Hippocampal formation (tissue), 2 donors: ENCODE measurements around the gene COLEC12.
A peak's percentile ranks its signal among the peaks of the same experiment; 100 is the strongest.
"Not testable (repeated sequence)": the region's sequence is repeated elsewhere in the genome, so short reads cannot be mapped to it uniquely, and the experiment has no call there.

ENCODE experiments used
- DNase-seq, 2 donors: peaks; one replicate each; lab custom pipeline; 2025; lab: John Stamatoyannopoulos, UW

Gene COLEC12

GRCh38 chr18:326846-327245 lies 173.7 kb downstream of the COLEC12 start:
- DNase-seq = no peak

DNA sequence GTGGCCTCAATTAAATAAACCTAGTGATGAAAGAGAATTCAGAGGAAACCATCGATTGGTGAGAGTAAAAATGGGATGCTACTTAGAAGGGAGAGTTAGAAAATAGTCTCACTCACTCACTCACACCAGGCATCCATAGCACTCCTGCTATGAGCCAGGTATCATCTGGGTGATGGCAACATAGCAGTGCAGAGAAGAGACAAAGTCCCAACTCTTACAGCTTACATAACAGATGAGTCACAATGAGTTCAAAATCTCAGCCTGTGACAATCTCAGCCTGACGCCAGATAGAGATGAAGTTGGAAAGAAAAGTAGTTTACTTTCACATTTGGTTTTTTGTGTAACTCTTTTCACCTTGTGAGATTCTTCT lies 177.3 kb downstream of the COLEC12 start:
- peak in 1 of 2 donors; percentile 2 for DNase-seq

DNA sequence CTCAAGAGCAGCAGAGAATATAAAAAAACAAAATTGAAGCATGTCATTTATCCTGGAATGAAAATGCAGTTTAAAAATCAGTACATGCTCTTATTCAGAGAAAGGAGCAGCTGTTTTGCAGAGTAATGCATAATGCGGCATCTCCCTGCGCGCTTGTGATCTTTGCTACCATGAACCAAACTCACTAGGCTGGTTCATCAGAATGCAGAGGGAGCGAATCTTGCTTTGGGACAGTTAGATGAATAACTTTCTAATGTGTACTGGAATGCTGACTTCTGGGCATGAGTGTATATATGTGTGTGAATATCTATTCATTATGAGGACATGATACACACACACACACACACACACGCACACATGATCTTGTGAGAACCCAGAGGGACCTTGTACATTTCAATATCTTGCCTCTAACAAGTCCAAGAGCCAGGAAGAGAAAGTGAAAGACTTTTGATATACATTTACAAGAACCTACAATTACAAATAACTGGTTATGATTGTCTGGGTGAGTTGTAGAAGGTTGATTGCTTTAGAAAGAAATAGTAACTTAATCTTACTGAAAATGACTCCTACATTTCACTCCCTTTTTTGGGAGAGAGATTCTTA lies 178.5 kb downstream of the COLEC12 start:
- DNase-seq = no peak

DNA sequence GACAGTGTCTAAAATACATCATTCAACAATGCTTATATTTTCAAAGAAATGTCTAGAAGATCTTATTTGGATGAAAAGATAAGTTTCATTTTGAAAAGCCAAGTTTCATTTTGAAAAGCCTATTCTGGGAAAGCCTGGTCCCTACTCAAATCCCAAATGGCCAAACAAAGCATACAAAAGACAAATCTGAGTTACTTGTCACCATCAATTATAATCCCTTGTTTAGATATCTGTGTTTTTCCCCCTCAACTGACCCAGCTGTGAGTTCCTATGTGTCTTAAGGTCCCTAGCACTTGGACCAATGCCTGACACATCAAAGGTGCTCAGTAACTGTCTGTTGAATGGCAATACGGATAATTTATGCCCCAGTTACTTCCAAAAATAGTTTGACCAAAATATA lies 180.3 kb downstream of the COLEC12 start:
- no peak for DNase-seq

DNA sequence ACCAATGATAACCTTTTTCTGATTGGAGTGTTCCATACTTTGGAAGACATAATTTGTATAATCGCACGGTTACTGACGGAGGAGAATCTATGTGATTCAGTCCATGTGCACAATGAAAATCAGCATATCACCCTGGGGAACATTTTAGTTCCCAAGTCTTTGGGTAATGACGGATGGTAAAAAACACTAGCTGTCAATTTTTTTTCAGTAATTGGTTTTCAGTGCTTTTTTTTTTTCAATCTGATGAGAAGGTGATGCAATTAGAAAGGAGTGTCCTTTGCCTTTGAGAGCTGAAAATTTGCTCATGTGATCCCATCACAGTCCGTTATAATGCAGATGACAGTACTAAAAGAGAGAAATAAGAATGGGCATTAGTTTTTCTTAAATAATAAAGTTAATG lies 180.8 kb downstream of the COLEC12 start:
- no peak for DNase-seq

- DNase-seq = no peak
These were observed 181.7 kb downstream of the COLEC12 start for GRCh38 chr18:318791-319291.

- DNase-seq = no peak
These were observed 182.9 kb downstream of the COLEC12 start for GRCh38 chr18:317618-318017.

DNA sequence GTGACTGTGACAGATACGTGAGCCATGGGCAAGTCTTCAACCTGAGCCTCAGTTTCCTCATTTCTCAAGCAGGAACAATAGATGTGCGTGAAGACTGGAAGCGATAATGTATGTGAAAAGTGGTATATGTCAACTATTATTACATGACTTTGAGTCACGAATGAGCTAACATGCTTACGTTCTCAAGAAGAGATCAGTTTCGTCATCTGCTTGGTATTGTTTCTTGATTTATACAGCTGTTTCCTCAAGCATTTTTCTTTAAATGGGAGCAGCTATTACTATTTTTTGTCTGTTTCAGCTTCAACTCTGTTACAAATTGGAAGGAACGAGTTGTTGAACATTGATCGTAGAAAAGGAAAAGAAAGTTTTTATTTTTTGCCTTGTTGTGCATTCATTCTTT lies 184.1 kb downstream of the COLEC12 start:
- no peak for DNase-seq

- no peak for DNase-seq
These were observed 186.6 kb downstream of the COLEC12 start for GRCh38 chr18:313931-314330.

- DNase-seq = no peak
These were observed 188.1 kb downstream of the COLEC12 start for GRCh38 chr18:312415-312814.

DNA sequence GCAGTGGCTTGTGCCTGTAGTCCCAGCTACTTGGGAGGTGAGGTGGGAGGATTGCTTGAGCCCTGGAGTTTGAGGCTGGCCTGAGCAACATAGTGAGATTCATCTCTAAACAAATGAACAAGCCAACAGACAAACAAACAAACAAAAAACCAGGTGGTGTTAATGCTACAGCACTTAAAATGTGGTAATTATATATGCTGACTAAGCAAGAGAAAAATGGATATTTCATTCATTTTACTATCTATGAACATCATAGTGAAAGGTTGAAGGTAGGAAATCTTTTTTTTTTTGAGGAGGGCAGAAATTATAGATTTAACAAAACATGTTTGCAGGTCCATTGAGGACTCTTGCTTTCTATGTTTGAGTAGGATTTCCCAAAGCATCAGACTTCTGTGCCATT lies 190.5 kb downstream of the COLEC12 start:
- no peak for DNase-seq

GRCh38 chr18:308086-308485 lies 192.4 kb downstream of the COLEC12 start:
- DNase-seq = not testable (repeated sequence)

- DNase-seq = no peak
These were observed 193.8 kb downstream of the COLEC12 start for GRCh38 chr18:306608-307255.

DNA sequence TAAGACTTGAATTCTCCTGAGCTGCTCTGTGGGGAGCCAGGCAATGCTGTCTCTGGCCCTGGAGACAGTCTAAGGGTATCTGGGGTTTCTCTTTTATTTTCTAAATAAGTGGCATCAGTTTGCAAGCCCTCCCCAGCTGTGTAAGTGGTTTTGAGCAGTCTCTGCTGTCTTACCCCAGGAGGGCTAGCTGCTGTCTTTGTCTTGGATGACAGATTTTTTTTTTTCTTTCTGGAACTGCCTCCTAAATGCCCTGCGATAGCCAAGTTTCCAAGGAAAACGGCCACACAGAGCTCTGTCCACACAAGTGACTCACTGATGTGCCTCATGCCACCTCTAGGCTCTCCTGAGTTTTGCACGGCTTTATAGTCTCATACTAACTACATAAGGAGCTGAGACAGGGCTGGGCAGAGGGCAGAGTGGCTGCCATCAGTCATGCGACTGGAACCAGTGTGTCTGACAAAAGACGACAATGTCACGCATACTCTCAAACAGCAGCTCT lies 195.4 kb downstream of the COLEC12 start:
- no peak for DNase-seq

- no peak for DNase-seq
These were observed 196.9 kb downstream of the COLEC12 start for GRCh38 chr18:303607-304006.

DNA sequence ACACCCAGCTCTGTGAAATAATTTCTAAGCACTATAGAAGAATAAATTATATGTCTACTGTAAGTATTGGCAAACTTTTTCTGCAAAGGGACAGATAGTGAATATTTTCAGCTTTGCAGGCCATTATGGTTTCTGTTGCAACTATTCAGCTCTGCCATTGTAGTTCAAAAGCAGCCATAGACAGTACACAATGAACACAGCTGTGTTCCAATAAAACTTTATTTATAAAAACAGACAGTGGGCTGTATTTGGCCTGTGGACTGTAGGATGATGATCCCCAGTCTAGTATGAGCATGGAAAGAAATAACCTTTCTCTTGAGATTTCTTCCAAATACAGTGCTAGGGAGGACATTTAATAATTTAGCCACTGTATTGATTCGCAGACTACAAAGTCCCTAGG lies 197.5 kb downstream of the COLEC12 start:
- no peak for DNase-seq

DNA sequence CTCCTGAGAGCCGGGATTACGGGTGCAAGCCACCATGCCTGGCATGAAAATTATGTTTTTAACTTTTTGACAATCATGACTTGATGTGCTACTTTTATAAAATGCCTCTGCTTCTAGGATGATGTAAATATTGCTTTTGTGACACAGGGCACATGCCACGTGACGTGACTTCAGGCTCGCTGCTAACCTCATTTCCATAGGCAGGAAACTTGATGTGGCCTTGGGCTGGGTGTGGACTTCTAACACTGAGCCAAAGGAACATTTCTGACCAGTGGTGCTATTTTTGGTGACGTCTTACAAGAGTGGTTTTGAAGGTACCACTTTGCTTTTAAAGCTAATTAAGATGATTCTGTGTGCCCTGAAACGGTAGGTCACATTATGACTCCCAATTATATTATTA lies 198.4 kb downstream of the COLEC12 start:
- DNase-seq = no peak

DNA sequence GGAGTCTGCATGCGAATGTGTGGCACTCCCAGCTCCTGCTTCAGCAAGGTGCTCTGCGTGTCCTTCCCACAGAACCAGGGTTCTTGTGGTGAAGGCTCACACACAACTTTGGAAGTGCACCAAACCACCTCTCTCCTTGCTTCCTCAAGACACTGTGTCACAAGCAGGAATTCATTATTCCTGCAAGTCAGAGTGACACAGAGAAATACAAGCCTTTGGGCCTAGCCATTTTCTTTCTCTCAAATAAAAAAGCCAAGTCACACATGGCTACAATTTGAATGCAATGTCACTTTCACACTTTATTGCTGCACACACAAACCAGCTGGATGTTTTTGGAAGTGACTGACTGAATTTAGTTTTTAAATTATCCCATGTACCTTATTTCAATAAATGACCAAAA lies 202.6 kb downstream of the COLEC12 start:
- DNase-seq = no peak

- no peak for DNase-seq
These were observed 204.6 kb downstream of the COLEC12 start for GRCh38 chr18:295756-296490.

DNA sequence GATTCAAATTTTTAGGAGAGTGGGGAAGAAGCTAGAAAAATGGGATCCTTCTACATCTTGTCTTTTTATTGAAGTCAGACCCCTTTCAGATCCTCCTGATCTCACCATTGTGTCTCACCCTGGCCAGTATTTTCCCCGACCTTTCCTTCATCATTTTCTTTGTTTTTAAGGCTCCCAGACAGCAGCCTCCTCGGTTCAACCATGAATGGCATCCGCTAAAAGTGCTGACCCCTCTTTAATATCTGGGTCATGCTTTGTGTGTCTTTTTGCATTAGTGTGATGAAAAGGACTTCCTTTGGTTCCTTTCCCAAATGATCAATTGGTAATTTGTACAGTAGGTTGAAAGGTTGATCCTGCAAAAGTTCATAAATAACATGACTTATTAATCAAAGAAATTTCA lies 205.9 kb downstream of the COLEC12 start:
- no peak for DNase-seq

DNA sequence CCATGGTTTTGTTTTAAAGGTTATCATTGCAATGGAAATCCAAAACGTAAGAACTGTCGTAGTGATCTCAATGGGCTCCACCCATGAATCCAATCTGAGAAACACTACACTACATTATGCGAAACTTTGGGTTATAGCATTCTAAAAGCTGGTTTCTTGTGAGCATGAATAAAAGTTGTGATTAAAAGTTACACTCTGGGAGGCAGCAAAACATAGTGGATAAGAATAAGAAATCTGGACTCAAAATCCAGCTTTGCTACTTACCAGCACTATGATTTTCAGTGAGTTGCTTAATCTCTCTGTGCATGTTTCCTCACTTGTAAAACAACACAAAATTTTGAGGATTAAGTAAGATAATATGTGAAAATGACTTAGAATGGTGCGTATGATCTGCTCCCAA lies 207.0 kb downstream of the COLEC12 start:
- DNase-seq = peak in 1 of 2 donors; percentile 8

GRCh38 chr18:292271-292670 lies 208.2 kb downstream of the COLEC12 start:
- no peak for DNase-seq

DNA sequence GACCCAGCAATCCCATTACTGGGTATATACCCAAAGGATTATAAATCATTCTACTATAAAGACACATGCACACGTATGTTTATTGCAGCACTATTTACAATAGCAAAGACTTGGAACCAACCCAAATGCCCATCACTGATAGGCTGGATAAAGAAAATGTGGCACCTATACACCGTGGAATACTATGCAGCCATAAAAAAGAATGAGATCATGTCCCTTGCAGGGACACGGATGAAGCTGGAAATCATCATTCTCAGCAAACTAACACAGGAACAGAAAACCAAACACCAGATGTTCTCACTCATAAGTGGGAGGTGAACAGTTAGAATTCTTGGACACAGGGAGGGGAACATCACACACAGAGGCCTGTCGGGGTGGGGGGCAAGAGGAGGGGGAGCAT lies 210.5 kb downstream of the COLEC12 start:
- not testable (repeated sequence) for DNase-seq
